PC-9 (cell line): ENCODE measurements around the gene PHACTR1. TPM values are rescaled to one million over a fixed set of nuclear protein-coding genes. Genes with fewer than 3 reads are reported as not detected.

Experiments
- BruUV-seq: library from RNA; stranded (reverse); fragments of 400-500 nt; replicated peaks from 2 replicates; lab custom pipeline; 2021; lab: Mats Ljungman, UMichigan
- CTCF ChIA-PET: fragments of 300-600 bp; sonication (Branson Sonifier 250); formaldehyde crosslinking; loops from one replicate; lab custom pipeline; 2022; ENCODE audit warnings: antibody characterized with exemption; lab: Charles Lee
- POLR2A ChIA-PET: fragments of 300-600 bp; sonication (Branson Sonifier 250); formaldehyde crosslinking; loops from one replicate; lab custom pipeline; 2022; ENCODE audit warnings: antibody characterized with exemption; ENCODE audit not compliant: unreplicated experiment; lab: Charles Lee
- DNase-seq, 2 experiments: peaks; one replicate each; pipeline versions ENCODE4 v3.0.0 to v3.0.0-alpha.2; 2015 to 2022; ENCODE audit warnings: mixed read lengths in 1 of 2
- H2AFZ ChIP-seq: fragments of 200-600 bp; sonication (generic); 2 replicates; pipeline ENCODE4 v1.8.1; 2017; ENCODE audit warnings: antibody characterized with exemption
- H3F3A ChIP-seq: fragments of 200-600 bp; sonication (generic); 2 replicates; pipeline ENCODE4 v1.8.1; 2017; ENCODE audit warnings: antibody characterized with exemption, mild to moderate bottlenecking, low read depth; ENCODE audit not compliant: insufficient read depth
- H3K27ac ChIP-seq: fragments of 200-600 bp; sonication (generic); 2 replicates; pipeline ENCODE4 v1.6.1; 2016; ENCODE audit warnings: mixed run types
- H3K27me3 ChIP-seq: fragments of 200-600 bp; sonication (generic); 2 replicates; pipeline ENCODE4 v1.6.1; 2016; ENCODE audit warnings: low read depth, mixed run types; ENCODE audit not compliant: insufficient read depth
- H3K36me3 ChIP-seq: fragments of 200-600 bp; sonication (generic); 2 replicates; pipeline ENCODE4 v1.6.1; 2016; ENCODE audit warnings: low read depth, mixed run types
- H3K4me1 ChIP-seq: fragments of 200-600 bp; sonication (generic); replicated peaks from 2 replicates; pipeline ENCODE4 v1.6.1; 2016; ENCODE audit warnings: mixed run types; ENCODE audit not compliant: insufficient read depth
- H3K4me2 ChIP-seq: fragments of 200-600 bp; sonication (generic); 2 replicates; pipeline ENCODE4 v1.6.1; 2017; ENCODE audit warnings: mixed run types
- H3K4me3 ChIP-seq: fragments of 200-600 bp; sonication (generic); 2 replicates; pipeline ENCODE4 v1.6.1; 2016; ENCODE audit warnings: mixed run types
- H3K79me2 ChIP-seq: fragments of 200-600 bp; sonication (generic); 2 replicates; pipeline ENCODE4 v1.6.1; 2017; ENCODE audit warnings: low read depth, mixed run types
- H3K9me2 ChIP-seq: fragments of 200-600 bp; sonication (generic); 2 replicates; pipeline ENCODE4 v1.8.1; 2017; ENCODE audit warnings: mild to moderate bottlenecking; ENCODE audit not compliant: insufficient read depth
- H3K9me3 ChIP-seq: fragments of 200-600 bp; sonication (generic); 2 replicates; pipeline ENCODE4 v1.8.1; 2016; ENCODE audit warnings: low read depth; ENCODE audit not compliant: insufficient read depth
- H4K20me1 ChIP-seq: fragments of 200-600 bp; sonication (generic); 2 replicates; pipeline ENCODE4 v1.8.1; 2017; ENCODE audit not compliant: insufficient read depth
- EZH2 ChIP-seq: fragments of 200-600 bp; sonication (generic); IDR thresholded peaks from 2 replicates; pipeline ENCODE4 v1.8.0; 2017; ENCODE audit warnings: antibody characterized with exemption, low read depth
- intact Hi-C: fragments of 100-400 bp; cut with micrococcal nuclease; formaldehyde crosslinking; loops from one replicate; pipeline ENCODE4 v1.10.0; 2022; ENCODE audit not compliant: unreplicated experiment
- total RNA-seq: library from RNA; stranded (reverse); gene quantifications from 2 replicates; pipeline ENCODE4 v1.2.3, GENCODE V29; 2021
- TF ChIP-seq, protein P1 (sequence below): fragments of 200-600 bp; sonication (generic); conservative IDR thresholded peaks from 2 replicates; pipeline ENCODE4 v1.6.1; 2017; ENCODE audit warnings: mixed run types, antibody characterized with exemption, mild to moderate bottlenecking, moderate library complexity

PHACTR1 gene
- total RNA-seq, 1 experiment from 2014 or later: not detected

DNA sequence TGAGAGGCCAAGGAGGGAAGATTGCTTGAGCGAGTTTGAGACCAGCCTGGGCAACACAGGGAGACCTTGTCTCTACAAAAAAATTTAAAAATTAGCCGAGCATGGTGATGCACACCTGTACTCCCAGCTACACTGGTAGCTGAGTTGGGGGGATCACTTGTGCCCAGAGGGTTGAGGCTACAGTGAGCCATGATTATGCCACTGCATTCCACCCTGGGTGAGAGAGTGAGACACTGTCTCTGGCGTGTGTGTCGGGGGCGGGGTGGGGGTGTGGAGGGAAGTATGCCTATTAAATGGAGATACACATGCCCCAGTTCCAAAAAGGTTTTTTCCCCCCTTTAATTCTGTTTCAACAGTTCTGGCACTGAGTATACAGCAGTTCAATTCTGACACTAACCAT, 388.6 kb downstream of the PHACTR1 start:
- H3K4me1 ChIP-seq: no peaks in the 10 kb centered on the region
- no peaks in the 10 kb centered on the region for H4K20me1 ChIP-seq
- H3F3A ChIP-seq: no peaks in the 10 kb centered on the region
- TF ChIP-seq, protein P1, sequence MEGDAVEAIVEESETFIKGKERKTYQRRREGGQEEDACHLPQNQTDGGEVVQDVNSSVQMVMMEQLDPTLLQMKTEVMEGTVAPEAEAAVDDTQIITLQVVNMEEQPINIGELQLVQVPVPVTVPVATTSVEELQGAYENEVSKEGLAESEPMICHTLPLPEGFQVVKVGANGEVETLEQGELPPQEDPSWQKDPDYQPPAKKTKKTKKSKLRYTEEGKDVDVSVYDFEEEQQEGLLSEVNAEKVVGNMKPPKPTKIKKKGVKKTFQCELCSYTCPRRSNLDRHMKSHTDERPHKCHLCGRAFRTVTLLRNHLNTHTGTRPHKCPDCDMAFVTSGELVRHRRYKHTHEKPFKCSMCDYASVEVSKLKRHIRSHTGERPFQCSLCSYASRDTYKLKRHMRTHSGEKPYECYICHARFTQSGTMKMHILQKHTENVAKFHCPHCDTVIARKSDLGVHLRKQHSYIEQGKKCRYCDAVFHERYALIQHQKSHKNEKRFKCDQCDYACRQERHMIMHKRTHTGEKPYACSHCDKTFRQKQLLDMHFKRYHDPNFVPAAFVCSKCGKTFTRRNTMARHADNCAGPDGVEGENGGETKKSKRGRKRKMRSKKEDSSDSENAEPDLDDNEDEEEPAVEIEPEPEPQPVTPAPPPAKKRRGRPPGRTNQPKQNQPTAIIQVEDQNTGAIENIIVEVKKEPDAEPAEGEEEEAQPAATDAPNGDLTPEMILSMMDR: no peak
- no peak for TF ChIP-seq EZH2
- H2AFZ ChIP-seq: no peak overlapping the region
- BruUV-seq: no TSS peak
- ChIA-PET POLR2A (no interaction called here), CTCF (no interaction called here)
- H3K36me3 ChIP-seq: no peaks in the 10 kb centered on the region
- DNase-seq: no peak
- no peaks in the 10 kb centered on the region for H3K79me2 ChIP-seq
- H3K27me3 ChIP-seq: peaks cover 3% of the 10 kb centered on the region; the same call in 1 of the 2 replicates
- no peaks in the 10 kb centered on the region for H3K9me3 ChIP-seq
- H3K4me2 ChIP-seq: no peak overlapping the region
- intact Hi-C loops: no loop called here
- no peaks in the 10 kb centered on the region for H3K9me2 ChIP-seq
- H3K27ac ChIP-seq: no peak overlapping the region
- no peak overlapping the region for H3K4me3 ChIP-seq

DNA sequence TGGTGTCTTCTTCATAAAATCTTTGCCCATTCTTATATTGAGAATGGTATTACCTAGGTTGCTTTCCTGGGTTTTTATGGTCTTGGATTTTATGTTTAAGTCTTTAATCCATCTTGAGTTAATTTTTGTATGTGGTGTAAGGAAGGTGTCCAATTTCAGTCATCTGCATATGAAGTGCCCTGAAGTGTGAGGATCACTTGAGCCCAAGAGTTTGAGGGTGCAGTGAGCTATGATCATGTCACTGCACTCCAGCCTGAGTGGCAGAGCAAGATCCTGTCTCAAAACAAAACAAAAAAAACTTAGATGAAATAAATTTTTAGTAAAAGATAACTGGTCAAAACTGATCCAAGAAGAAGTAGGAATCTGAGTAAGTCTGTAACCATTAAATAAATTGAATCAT, 396.4 kb downstream of the PHACTR1 start:
- H3K36me3 ChIP-seq: no peaks in the 10 kb centered on the region
- no peaks in the 10 kb centered on the region for H3F3A ChIP-seq
- H3K4me1 ChIP-seq: no peaks in the 10 kb centered on the region
- H2AFZ ChIP-seq: no peak overlapping the region
- intact Hi-C loops: no loop called here
- H3K9me2 ChIP-seq: no peaks in the 10 kb centered on the region
- no TSS peak for BruUV-seq
- CTCF ChIA-PET: no interaction called here
- no peak for DNase-seq
- no peaks in the 10 kb centered on the region for H3K79me2 ChIP-seq
- peaks cover 26% of the 10 kb centered on the region; the same call in 1 of the 2 replicates for H3K27me3 ChIP-seq
- no peak overlapping the region for H3K4me3 ChIP-seq
- TF ChIP-seq EZH2: no peak
- TF ChIP-seq, protein P1: no peak
- H3K27ac ChIP-seq: no peak overlapping the region
- H3K4me2 ChIP-seq: no peak overlapping the region
- H4K20me1 ChIP-seq: no peaks in the 10 kb centered on the region
- H3K9me3 ChIP-seq: no peaks in the 10 kb centered on the region
- POLR2A ChIA-PET: no interaction called here

DNA sequence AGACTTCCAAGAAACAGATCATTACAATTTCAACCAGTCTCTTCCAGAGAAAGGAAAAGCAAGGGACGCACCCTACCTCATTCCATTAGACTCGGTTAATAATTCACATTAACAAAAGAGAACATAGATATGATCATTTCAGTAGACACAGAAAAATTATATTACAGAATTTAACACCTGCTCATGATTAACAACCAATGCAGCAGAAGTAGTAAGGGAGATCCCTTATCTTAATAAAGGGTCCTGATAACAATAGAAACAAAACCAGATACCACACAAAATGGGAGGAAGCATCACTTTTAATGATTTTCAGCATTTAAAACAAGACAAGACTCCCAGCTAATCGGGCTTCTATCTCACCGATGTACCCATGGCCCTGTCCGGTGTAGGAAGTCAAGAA, 396.8 kb downstream of the PHACTR1 start:
- H2AFZ ChIP-seq: no peak overlapping the region
- DNase-seq: no peak
- no peaks in the 10 kb centered on the region for H4K20me1 ChIP-seq
- H3K36me3 ChIP-seq: no peaks in the 10 kb centered on the region
- no peaks in the 10 kb centered on the region for H3K9me3 ChIP-seq
- TF ChIP-seq, protein P1: no peak
- no peak for TF ChIP-seq EZH2
- H3K4me1 ChIP-seq: no peaks in the 10 kb centered on the region
- H3K4me3 ChIP-seq: no peak overlapping the region
- H3K79me2 ChIP-seq: no peaks in the 10 kb centered on the region
- POLR2A ChIA-PET: no interaction called here
- no peak overlapping the region for H3K4me2 ChIP-seq
- BruUV-seq: no TSS peak
- H3F3A ChIP-seq: no peaks in the 10 kb centered on the region
- H3K27me3 ChIP-seq: peaks cover 29% of the 10 kb centered on the region; the same call in 1 of the 2 replicates
- CTCF ChIA-PET: no interaction called here
- no peak overlapping the region for H3K27ac ChIP-seq
- intact Hi-C loops: no loop called here
- no peaks in the 10 kb centered on the region for H3K9me2 ChIP-seq
